ENCODE measurements around the gene PBRM1. TPM values are rescaled to one million over a fixed set of nuclear protein-coding genes. Genes with fewer than 3 reads are reported as not detected.
"Not testable (repeated sequence)": the region's sequence is repeated elsewhere in the genome, so short reads cannot be mapped to it uniquely, and the experiment has no call there.

Gene PBRM1
- total and polyA plus RNA-seq, 2 donors (not counting 1 experiment from before 2014, with no cell fraction given), result 16.8 to 85.9 TPM

DNA sequence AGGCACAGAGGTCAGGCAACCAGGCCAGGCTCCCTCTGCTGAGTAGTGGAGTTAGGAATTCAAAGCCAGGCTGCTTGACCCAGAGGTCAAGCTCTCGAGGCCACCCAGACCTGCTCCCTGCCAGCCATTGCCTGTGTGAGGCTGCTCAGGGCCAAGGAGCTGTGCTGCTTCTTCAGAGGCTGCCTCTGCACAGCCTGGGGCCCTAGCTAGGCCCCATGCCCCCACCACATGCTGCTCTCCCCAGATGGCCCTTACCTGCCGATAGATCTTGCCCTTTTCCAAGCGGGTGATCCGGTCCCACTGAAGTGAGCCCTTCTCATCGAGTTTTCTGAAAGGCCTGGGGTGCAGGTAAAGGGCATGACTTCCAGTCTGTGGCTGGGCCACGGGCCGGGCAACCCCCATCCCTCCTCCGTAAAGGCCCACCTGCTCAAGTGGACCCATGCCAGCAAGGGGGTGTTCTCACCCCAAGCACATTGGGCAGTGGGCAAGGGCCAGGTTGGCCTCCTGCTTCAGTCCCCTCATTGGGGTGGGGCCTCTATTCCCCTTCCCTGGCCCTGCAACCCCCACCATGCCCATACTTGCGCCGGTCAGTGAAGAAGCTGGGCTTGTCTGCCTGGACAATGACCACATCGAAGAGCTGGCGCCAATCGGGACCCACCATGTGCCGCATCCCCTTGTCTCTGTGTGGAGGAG lies 158.5 kb downstream of the PBRM1 start:
- Mint-ChIP-seq H3K9me3 (ENCODE audit: insufficient read depth) (no peaks in the 10 kb centered on the region), H3K27me3 (no peaks in the 10 kb centered on the region), H3K4me3 (no peak overlapping the region), H3K27ac (no peak overlapping the region), H3K4me1 (peaks cover under 1% of the 10 kb centered on the region)
- Histone ChIP-seq H3K4me3 (ENCODE audit: control extremely low read depth in 1 of 5, extremely low read depth in 1 of 5, insufficient read depth in 1 of 5, low read depth in 2 of 5, low read length in 4 of 5) (no peak overlapping the region), H3K79me2 (ENCODE audit: control insufficient read depth, insufficient read depth, low read length) (no peaks in the 10 kb centered on the region), H3K27me3 (replicated peaks in 1 of 4; ENCODE audit: control extremely low read depth in 1 of 4, control insufficient read depth in 3 of 4, insufficient read depth in 4 of 4, low read length in 3 of 4) (peaks cover 0 to 5% (median 0%) of the 10 kb centered on the region in 4 experiments), H3K4me1 (ENCODE audit: control insufficient read depth in 2 of 2, insufficient read depth in 2 of 2, low read length in 2 of 2) (peaks cover 1 to 5% of the 10 kb centered on the region in 2 donors), H3K4me2 (replicated peaks; ENCODE audit: low read depth, low read length, poor library complexity, severe bottlenecking) (no peak overlapping the region), H4K20me1 (ENCODE audit: control insufficient read depth, insufficient read depth, low read length, poor library complexity, severe bottlenecking) (no peaks in the 10 kb centered on the region), H3K9me3 (ENCODE audit: control extremely low read depth in 1 of 3, control insufficient read depth in 2 of 3, insufficient read depth in 1 of 3, low read length in 2 of 3) (no peaks in the 10 kb centered on the region), H3K9ac (ENCODE audit: low read length) (no peak overlapping the region), H2AFZ (ENCODE audit: insufficient read depth, low read depth, low read length, poor library complexity, severe bottlenecking) (no peak overlapping the region), H3K27ac (ENCODE audit: low read length in 2 of 2) (no peak overlapping the region), H3K36me3 (replicated peaks in 1 of 2; ENCODE audit: control extremely low read depth in 1 of 2, control insufficient read depth in 1 of 2, extremely low read depth in 1 of 2, insufficient read depth in 2 of 2, low read length in 1 of 2) (no peaks in the 10 kb centered on the region)
- no peak for TF ChIP-seq EZH2 (IDR thresholded peaks at IDR 0.05; ENCODE audit: borderline replicate concordance, insufficient read depth, low read depth, low read length, poor library complexity, severe bottlenecking)
- TF ChIP-seq, protein P1, sequence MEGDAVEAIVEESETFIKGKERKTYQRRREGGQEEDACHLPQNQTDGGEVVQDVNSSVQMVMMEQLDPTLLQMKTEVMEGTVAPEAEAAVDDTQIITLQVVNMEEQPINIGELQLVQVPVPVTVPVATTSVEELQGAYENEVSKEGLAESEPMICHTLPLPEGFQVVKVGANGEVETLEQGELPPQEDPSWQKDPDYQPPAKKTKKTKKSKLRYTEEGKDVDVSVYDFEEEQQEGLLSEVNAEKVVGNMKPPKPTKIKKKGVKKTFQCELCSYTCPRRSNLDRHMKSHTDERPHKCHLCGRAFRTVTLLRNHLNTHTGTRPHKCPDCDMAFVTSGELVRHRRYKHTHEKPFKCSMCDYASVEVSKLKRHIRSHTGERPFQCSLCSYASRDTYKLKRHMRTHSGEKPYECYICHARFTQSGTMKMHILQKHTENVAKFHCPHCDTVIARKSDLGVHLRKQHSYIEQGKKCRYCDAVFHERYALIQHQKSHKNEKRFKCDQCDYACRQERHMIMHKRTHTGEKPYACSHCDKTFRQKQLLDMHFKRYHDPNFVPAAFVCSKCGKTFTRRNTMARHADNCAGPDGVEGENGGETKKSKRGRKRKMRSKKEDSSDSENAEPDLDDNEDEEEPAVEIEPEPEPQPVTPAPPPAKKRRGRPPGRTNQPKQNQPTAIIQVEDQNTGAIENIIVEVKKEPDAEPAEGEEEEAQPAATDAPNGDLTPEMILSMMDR (IDR thresholded peaks at IDR 0.05), result no peak
- ChIA-PET POLR2A (no interaction called here), CTCF (interaction anchor here (1.0 kb wide), 1 partner anchor 187 kb away, joined by 3 read pairs; no protein-coding TSS in a partner anchor)
- DNase-seq (no peak), ATAC-seq (ENCODE audit: low read depth) (no peak)
- 98% methylated on average over 8 of the region's 14 CpGs for WGBS (ENCODE audit: insufficient coverage)
- intact Hi-C loops (cut with micrococcal nuclease), result no loop called here

DNA sequence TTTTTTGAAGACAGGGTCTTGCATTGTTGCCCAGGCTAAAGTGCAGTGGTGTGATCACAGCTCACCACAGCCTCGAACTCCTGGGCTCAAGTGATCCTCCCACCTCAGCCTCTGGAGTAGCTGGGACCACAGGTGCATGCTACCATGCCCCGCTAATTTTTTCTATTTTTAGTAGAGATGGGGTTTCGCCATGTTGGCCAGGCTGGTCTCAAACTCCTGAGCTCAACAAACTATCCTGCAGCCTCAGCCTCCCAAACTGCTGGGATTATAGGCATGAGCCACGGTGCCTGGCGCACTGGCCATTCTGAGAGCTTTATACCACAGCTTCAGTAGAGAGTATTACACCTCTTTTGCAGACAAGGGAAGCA lies 159.1 kb downstream of the PBRM1 start:
- DNase-seq, result not testable (repeated sequence)

More for the DNA sequence above, 159.1 kb downstream of the PBRM1 start:
- POLR2A ChIA-PET, result interaction anchor here (0.6 kb wide), 1 partner anchor 613 kb away, joined by 4 read pairs; no protein-coding TSS in a partner anchor
- H3K4me1 Mint-ChIP-seq; H4K20me1 ChIP-seq (ENCODE audit: control insufficient read depth, insufficient read depth, low read length, poor library complexity, severe bottlenecking); H3K4me1 ChIP-seq (ENCODE audit: control insufficient read depth in 2 of 2, insufficient read depth in 2 of 2, low read length in 2 of 2); H3K27ac ChIP-seq (ENCODE audit: low read length in 2 of 2); H3K27me3 ChIP-seq (replicated peaks in 1 of 4; ENCODE audit: control extremely low read depth in 1 of 4, control insufficient read depth in 3 of 4, insufficient read depth in 4 of 4, low read length in 3 of 4); H2AFZ ChIP-seq (ENCODE audit: insufficient read depth, low read depth, low read length, poor library complexity, severe bottlenecking); H3K9me3 ChIP-seq (ENCODE audit: control extremely low read depth in 1 of 3, control insufficient read depth in 2 of 3, insufficient read depth in 1 of 3, low read length in 2 of 3); H3K4me2 ChIP-seq (replicated peaks; ENCODE audit: low read depth, low read length, poor library complexity, severe bottlenecking); H3K9me3 Mint-ChIP-seq (ENCODE audit: insufficient read depth); ATAC-seq (ENCODE audit: low read depth); H3K4me3 ChIP-seq (ENCODE audit: control extremely low read depth in 1 of 5, extremely low read depth in 1 of 5, insufficient read depth in 1 of 5, low read depth in 2 of 5, low read length in 4 of 5); H3K27me3 Mint-ChIP-seq; H3K79me2 ChIP-seq (ENCODE audit: control insufficient read depth, insufficient read depth, low read length); H3K36me3 ChIP-seq (replicated peaks in 1 of 2; ENCODE audit: control extremely low read depth in 1 of 2, control insufficient read depth in 1 of 2, extremely low read depth in 1 of 2, insufficient read depth in 2 of 2, low read length in 1 of 2); H3K9ac ChIP-seq (ENCODE audit: low read length); H3K27ac Mint-ChIP-seq; H3K4me3 Mint-ChIP-seq; intact Hi-C loops (cut with micrococcal nuclease): not testable (repeated sequence)
- WGBS (ENCODE audit: insufficient coverage), result 100% methylated on average over 2 of the region's 5 CpGs
- CTCF ChIA-PET, result interaction anchor here (0.6 to 1.0 kb wide), 2 partner anchors 186 to 542 kb away, joined by 3 read pairs; no protein-coding TSS in a partner anchor
